ENCODE data around the gene SMARCC2. TPM values are rescaled to one million over a fixed set of nuclear protein-coding genes. Genes with fewer than 3 reads are reported as not detected.
A peak's percentile ranks its signal among the peaks of the same experiment; 100 is the strongest.

The SMARCC2 gene
- total and polyA plus RNA-seq, 2 donors (not counting 1 experiment from before 2014, with no cell fraction given) = 60.2 to 70.8 TPM

- Histone ChIP-seq H3K27me3 (ENCODE audit: control insufficient read depth, insufficient read depth, low read length) (no peaks in the 10 kb centered on the region), H3K4me3 (replicated peaks in 1 of 4; ENCODE audit: control extremely low read depth in 1 of 4, insufficient read depth in 1 of 4, low read depth in 3 of 4, low read length in 4 of 4) (peak within 1 kb of the TSS; percentile 77 to 97 (median 86)), H3K4me2 (ENCODE audit: extremely low read depth, insufficient read depth, low read length) (peak within 1 kb of the TSS; percentile 92), H3K9ac (ENCODE audit: insufficient read depth, low read length) (peak within 1 kb of the TSS; percentile 86), H3K9me3 (ENCODE audit: control insufficient read depth, insufficient read depth, low read depth, low read length) (no peaks in the 10 kb centered on the region), H2AFZ (ENCODE audit: low read length) (no peak within 1 kb of the TSS), H3K79me2 (ENCODE audit: control insufficient read depth, insufficient read depth, low read length) (peaks cover 25% of the 10 kb centered on the region), H3K36me3 (ENCODE audit: control insufficient read depth, insufficient read depth, low read length) (peaks cover 18% of the 10 kb centered on the region), H4K20me1 (ENCODE audit: control insufficient read depth, extremely low read depth, insufficient read depth, low read length) (no peaks in the 10 kb centered on the region), H3K4me1 (ENCODE audit: control insufficient read depth, extremely low read depth, insufficient read depth, low read length) (peaks cover 11% of the 10 kb centered on the region), H3K27ac (ENCODE audit: insufficient read depth, low read length) (peak within 1 kb of the TSS; percentile 80)
- TF ChIP-seq EZH2 (IDR thresholded peaks at IDR 0.05; ENCODE audit: low read length, missing control alignments) = no peak
- TF ChIP-seq CTCF (conservative IDR thresholded peaks at IDR 0.05 in 1 of 2, IDR thresholded peaks at IDR 0.05 in 1 of 2; ENCODE audit: low read depth in 1 of 2, low read length in 2 of 2) = no peak
- peak; percentile 100 for DNase-seq (ENCODE audit: low read depth in 2 of 2)
Observed at GRCh38 chr12:56127888-56128669, 61.2 kb downstream of the SMARCC2 start, which contains the start of gene ESYT1. TSS of gene ESYT1 (plus strand) at chr12:56128267. CDS start at chr12:56128320, 53 bp downstream.

GRCh38 chr12:56127485-56127887, 61.8 kb downstream of the SMARCC2 start:
- Histone ChIP-seq H3K9ac (ENCODE audit: insufficient read depth, low read length) (no peak overlapping the region), H3K4me3 (replicated peaks in 1 of 4; ENCODE audit: control extremely low read depth in 1 of 4, insufficient read depth in 1 of 4, low read depth in 3 of 4, low read length in 4 of 4) (peak overlapping the region; percentile 2 to 62 (median 36)), H4K20me1 (ENCODE audit: control insufficient read depth, extremely low read depth, insufficient read depth, low read length) (no peaks in the 10 kb centered on the region), H3K79me2 (ENCODE audit: control insufficient read depth, insufficient read depth, low read length) (peaks cover 25% of the 10 kb centered on the region), H3K36me3 (ENCODE audit: control insufficient read depth, insufficient read depth, low read length) (peaks cover 16% of the 10 kb centered on the region), H3K27ac (ENCODE audit: insufficient read depth, low read length) (peak overlapping the region; percentile 54), H3K4me1 (ENCODE audit: control insufficient read depth, extremely low read depth, insufficient read depth, low read length) (peaks cover 11% of the 10 kb centered on the region), H2AFZ (ENCODE audit: low read length) (no peak overlapping the region), H3K27me3 (ENCODE audit: control insufficient read depth, insufficient read depth, low read length) (no peaks in the 10 kb centered on the region), H3K4me2 (ENCODE audit: extremely low read depth, insufficient read depth, low read length) (peak overlapping the region; percentile 65), H3K9me3 (ENCODE audit: control insufficient read depth, insufficient read depth, low read depth, low read length) (no peaks in the 10 kb centered on the region)
- TF ChIP-seq CTCF (conservative IDR thresholded peaks at IDR 0.05 in 1 of 2, IDR thresholded peaks at IDR 0.05 in 1 of 2; ENCODE audit: low read depth in 1 of 2, low read length in 2 of 2) (no peak), EZH2 (IDR thresholded peaks at IDR 0.05; ENCODE audit: low read length, missing control alignments) (no peak)
- no peak for DNase-seq (ENCODE audit: low read depth in 2 of 2)

GRCh38 chr12:56126732-56127239, 62.5 kb downstream of the SMARCC2 start:
- DNase-seq (ENCODE audit: low read depth in 2 of 2) = no peak
- no peak overlapping the region for H3K9ac ChIP-seq (ENCODE audit: insufficient read depth, low read length)
- peaks cover 11% of the 10 kb centered on the region for H3K4me1 ChIP-seq (ENCODE audit: control insufficient read depth, extremely low read depth, insufficient read depth, low read length)
- no peak overlapping the region for H2AFZ ChIP-seq (ENCODE audit: low read length)
- H3K27me3 ChIP-seq (ENCODE audit: control insufficient read depth, insufficient read depth, low read length) = no peaks in the 10 kb centered on the region
- no peaks in the 10 kb centered on the region for H3K9me3 ChIP-seq (ENCODE audit: control insufficient read depth, insufficient read depth, low read depth, low read length)
- no peaks in the 10 kb centered on the region for H4K20me1 ChIP-seq (ENCODE audit: control insufficient read depth, extremely low read depth, insufficient read depth, low read length)
- peak overlapping the region; percentile 54 for H3K27ac ChIP-seq (ENCODE audit: insufficient read depth, low read length)
- H3K4me2 ChIP-seq (ENCODE audit: extremely low read depth, insufficient read depth, low read length) = peak overlapping the region; percentile 65
- peak overlapping the region in 2 of 4 experiments; percentile 55 to 62 for H3K4me3 ChIP-seq (replicated peaks in 1 of 4; ENCODE audit: control extremely low read depth in 1 of 4, insufficient read depth in 1 of 4, low read depth in 3 of 4, low read length in 4 of 4)
- TF ChIP-seq EZH2 (IDR thresholded peaks at IDR 0.05; ENCODE audit: low read length, missing control alignments) = no peak
- TF ChIP-seq CTCF (conservative IDR thresholded peaks at IDR 0.05 in 1 of 2, IDR thresholded peaks at IDR 0.05 in 1 of 2; ENCODE audit: low read depth in 1 of 2, low read length in 2 of 2) = no peak
- H3K36me3 ChIP-seq (ENCODE audit: control insufficient read depth, insufficient read depth, low read length) = peaks cover 9% of the 10 kb centered on the region
- peaks cover 25% of the 10 kb centered on the region for H3K79me2 ChIP-seq (ENCODE audit: control insufficient read depth, insufficient read depth, low read length)

Measured in fibroblast of lung (primary cell).